Aorta (tissue), 5 donors: ENCODE results near the gene CRYGN. TPM values are rescaled to one million over a fixed set of nuclear protein-coding genes. Genes with fewer than 3 reads are reported as not detected.

Experiments used
- ATAC-seq: fragments of 200-7000 bp; cut with Tn5 transposase; one replicate; pipeline ENCODE4 v1.9.1; 2022; ENCODE audit warnings: moderate library complexity; ENCODE audit not compliant: low FRiP score
- DNase-seq, 2 donors: peaks; one replicate each; pipeline ENCODE4 v3.0.0-alpha.2; 2020
- H3K27ac ChIP-seq, 2 donors: one replicate each; pipeline ENCODE4 v1.5.1; 2013; ENCODE audit warnings: low read length in 2 of 2, mild to moderate bottlenecking in 2 of 2, moderate library complexity in 2 of 2, control low read depth in 1 of 2, inconsistent platforms in 1 of 2, low read depth in 1 of 2
- H3K27me3 ChIP-seq, 2 donors: one replicate each; pipeline ENCODE4 v1.6.1; 2013; ENCODE audit warnings: control low read depth in 1 of 2, low read length in 1 of 2, mild to moderate bottlenecking in 1 of 2, moderate library complexity in 1 of 2; ENCODE audit not compliant: insufficient read depth in 2 of 2, control insufficient read depth in 1 of 2
- H3K36me3 ChIP-seq, 2 donors: one replicate each; pipeline ENCODE4 v1.6.1; 2013; ENCODE audit warnings: control low read depth in 1 of 2, low read length in 1 of 2, mild to moderate bottlenecking in 1 of 2; ENCODE audit not compliant: insufficient read depth in 2 of 2, control insufficient read depth in 1 of 2
- H3K4me1 ChIP-seq, 2 donors: one replicate each; pipeline ENCODE4 v1.6.1; 2013; ENCODE audit warnings: low read length in 2 of 2, control low read depth in 1 of 2, mild to moderate bottlenecking in 1 of 2, moderate library complexity in 1 of 2; ENCODE audit not compliant: insufficient read depth in 2 of 2, control insufficient read depth in 1 of 2
- H3K4me3 ChIP-seq, 2 donors: one replicate each; pipeline ENCODE4 v1.5.1; 2013; ENCODE audit warnings: low read length in 2 of 2, control low read depth in 1 of 2, mild to moderate bottlenecking in 1 of 2
- H3K9me3 ChIP-seq: one replicate; pipeline ENCODE4 v1.6.1; 2013; ENCODE audit warnings: mild to moderate bottlenecking, low read length; ENCODE audit not compliant: control insufficient read depth
- WGBS, 2 donors: extraction: QIAGEN DNeasy Blood & Tissue Kit; methylation state at CpG; one replicate each; pipeline ENCODE4 v1.1.7; 2013; 5-methylcytosine and 5-hydroxymethylcytosine counted together
- intact Hi-C, 2 donors: fragments of 100-400 bp; cut with DNase I; formaldehyde crosslinking; loops; one replicate each; pipeline versions ENCODE4 v1.14.2 to v1.15.0; 2022
- polyA plus RNA-seq, 2 donors: library from polyadenylated mRNA; stranded (reverse); fragments of 200-250 nt; gene quantifications; one replicate each; pipeline ENCODE4 v1.2.3, GENCODE V29; 2013
- total RNA-seq, 2 donors: library from RNA; stranded (reverse); fragmentation: NEBNext Ultra II Directional; extraction: Animal tissue kit (Norgen Biotek cat#: 25700); gene quantifications; one replicate each; pipeline ENCODE4 v1.2.1, GENCODE V29; 2021
- donor health status: healthy with polysubstance abuse.
- donor health status: Bipolar disorder and iron deficiency.
- donor health status: DM: no; HTN: no; CAD: no.
- donor health status: DM: no; HTN: no; CAD: no.
- donor health status: DM: yes; HTN: yes; CAD: no.

Gene CRYGN
- total and polyA plus RNA-seq, 4 donors: 0.56 to 1.7 (median 1.1) TPM

GRCh38 chr7:151481650-151482505 is 41.9 kb upstream of the CRYGN start:
- no peak overlapping the region for H3K4me3 ChIP-seq
- intact Hi-C loops: no loop called here
- 82 to 88% methylated on average over 4 of the region's 4 CpGs for WGBS, 2 donors
- H3K9me3 ChIP-seq: no peaks in the 10 kb centered on the region
- H3K36me3 ChIP-seq: no peaks in the 10 kb centered on the region
- no peaks in the 10 kb centered on the region for H3K27me3 ChIP-seq
- H3K27ac ChIP-seq: no peak overlapping the region
- ATAC-seq (no peak), DNase-seq (no peak)
- H3K4me1 ChIP-seq: peaks cover 2 to 10% of the 10 kb centered on the region in 2 donors

GRCh38 chr7:151477867-151478266 is 37.9 kb upstream of the CRYGN start:
- no peak overlapping the region for H3K27ac ChIP-seq
- 83 to 87% methylated on average over 7 of the region's 7 CpGs for WGBS, 2 donors
- H3K27me3 ChIP-seq: no peaks in the 10 kb centered on the region
- H3K4me3 ChIP-seq: no peak overlapping the region
- H3K4me1 ChIP-seq: no peaks in the 10 kb centered on the region
- peaks cover 0 to 6% of the 10 kb centered on the region in 2 donors for H3K36me3 ChIP-seq
- no peaks in the 10 kb centered on the region for H3K9me3 ChIP-seq
- ATAC-seq: no peak
- DNase-seq: no peak
- intact Hi-C loops: no loop called here

- DNase-seq (no peak), ATAC-seq (no peak)
- Histone ChIP-seq H3K4me3 (no peak overlapping the region), H3K4me1 (no peaks in the 10 kb centered on the region), H3K36me3 (peaks cover 3 to 10% of the 10 kb centered on the region in 2 donors), H3K9me3 (no peaks in the 10 kb centered on the region), H3K27ac (no peak overlapping the region), H3K27me3 (no peaks in the 10 kb centered on the region)
- WGBS, 2 donors: 73 to 78% methylated on average over 17 of the region's 17 CpGs
- intact Hi-C loops: no loop called here
Measured at GRCh38 chr7:151472644-151473380, 32.9 kb upstream of the CRYGN start.

- DNase-seq: no peak
- ATAC-seq: no peak
- Histone ChIP-seq H3K4me3 (no peak overlapping the region), H3K27ac (no peak overlapping the region), H3K27me3 (no peaks in the 10 kb centered on the region), H3K4me1 (no peaks in the 10 kb centered on the region), H3K36me3 (peaks cover 3 to 8% of the 10 kb centered on the region in 2 donors), H3K9me3 (no peaks in the 10 kb centered on the region)
- intact Hi-C loops: no loop called here
- WGBS, 2 donors: 79 to 88% methylated on average over 2 of the region's 2 CpGs
Measured at GRCh38 chr7:151470711-151471110, 30.8 kb upstream of the CRYGN start.

GRCh38 chr7:151469281-151469680 is 29.3 kb upstream of the CRYGN start:
- H3K4me3 ChIP-seq: no peak overlapping the region
- no peaks in the 10 kb centered on the region for H3K9me3 ChIP-seq
- ATAC-seq (no peak), DNase-seq (no peak)
- no peaks in the 10 kb centered on the region for H3K4me1 ChIP-seq
- H3K36me3 ChIP-seq: peaks cover 3 to 12% of the 10 kb centered on the region in 2 donors
- H3K27me3 ChIP-seq: no peaks in the 10 kb centered on the region
- H3K27ac ChIP-seq: no peak overlapping the region
- 64 to 65% methylated on average over 5 of the region's 5 CpGs for whole genome bisulfite sequencing, 2 donors
- intact Hi-C loops: loop anchor here (10.0 kb wide), 2 partner anchors 46 to 156 kb away; partner anchors contain the start of gene RHEB (in 1 of the 2)

- Histone ChIP-seq H3K36me3 (peaks cover 3 to 12% of the 10 kb centered on the region in 2 donors), H3K27ac (no peak overlapping the region), H3K4me3 (no peak overlapping the region), H3K4me1 (no peaks in the 10 kb centered on the region), H3K27me3 (no peaks in the 10 kb centered on the region), H3K9me3 (no peaks in the 10 kb centered on the region)
- 88 to 91% methylated on average over 19 of the region's 19 CpGs for WGBS, 2 donors
- DNase-seq (no peak), ATAC-seq (no peak)
- intact Hi-C loops: loop anchor here (10.0 kb wide), 2 partner anchors 46 to 156 kb away; partner anchors contain the start of gene RHEB (in 1 of the 2)
Measured at GRCh38 chr7:151468217-151469018, 28.5 kb upstream of the CRYGN start.

GRCh38 chr7:151465169-151465568 is 25.2 kb upstream of the CRYGN start:
- Histone ChIP-seq H3K27me3 (no peaks in the 10 kb centered on the region), H3K36me3 (peaks cover 3 to 9% of the 10 kb centered on the region in 2 donors), H3K4me1 (no peaks in the 10 kb centered on the region), H3K27ac (no peak overlapping the region), H3K4me3 (no peak overlapping the region), H3K9me3 (no peaks in the 10 kb centered on the region)
- WGBS, 2 donors: 87 to 95% methylated on average over 8 of the region's 8 CpGs
- intact Hi-C loops: loop anchor here (10.0 kb wide), 2 partner anchors 50 to 160 kb away; partner anchors contain the start of gene RHEB (in 1 of the 2)
- ATAC-seq: no peak
- DNase-seq: no peak

GRCh38 chr7:151462306-151462779 is 22.4 kb upstream of the CRYGN start:
- 79 to 84% methylated on average over 1 of the region's 1 CpG for WGBS, 2 donors
- Histone ChIP-seq H3K27me3 (no peaks in the 10 kb centered on the region), H3K27ac (no peak overlapping the region), H3K9me3 (no peaks in the 10 kb centered on the region), H3K36me3 (peaks cover 0 to 8% of the 10 kb centered on the region in 2 donors), H3K4me3 (no peak overlapping the region), H3K4me1 (no peaks in the 10 kb centered on the region)
- intact Hi-C loops: loop anchor here (5.0 to 10.0 kb wide), 3 partner anchors 52 to 162 kb away; partner anchors contain the start of gene RHEB (in 2 of the 2)
- DNase-seq: no peak
- no peak for ATAC-seq
